Bronchial epithelial cell (primary cell): Measurements from ENCODE around the gene SLC35G4. TPM values are rescaled to one million over a fixed set of nuclear protein-coding genes. Genes with fewer than 3 reads are reported as not detected.
"Not testable (repeated sequence)": the region's sequence is repeated elsewhere in the genome, so short reads cannot be mapped to it uniquely, and the experiment has no call there.

Source experiments
- DNase-seq: peaks from one replicate; pipeline ENCODE4 v3.0.0-alpha.2; 2010; ENCODE audit warnings: low read depth
- FAIRE-seq: peaks from 2 replicates; lab custom pipeline; 2011; peaks lifted over from hg19 to GRCh38; lab: Jason Lieb, UNC
- H3K27me3 ChIP-seq: 2 replicates; pipeline ENCODE4 v1.5.1; 2011; ENCODE audit warnings: low read length; ENCODE audit not compliant: control insufficient read depth, insufficient read depth
- H3K36me3 ChIP-seq: 2 replicates; pipeline ENCODE4 v1.5.1; 2011; ENCODE audit warnings: low read length; ENCODE audit not compliant: control insufficient read depth, insufficient read depth
- H3K4me3 ChIP-seq: 2 replicates; pipeline ENCODE4 v1.5.1; 2011; ENCODE audit warnings: mild to moderate bottlenecking, low read depth, low read length, control low read depth
- CTCF ChIP-seq: IDR thresholded peaks from 2 replicates; pipeline ENCODE4 v1.5.1; 2011; ENCODE audit warnings: mild to moderate bottlenecking, moderate library complexity, low read length, control low read depth, inconsistent platforms; ENCODE audit not compliant: insufficient read depth, severe bottlenecking
- total RNA-seq: library from RNA; depleted of rRNA; stranded (reverse); fragments of >200 nt; gene quantifications from 2 replicates; pipeline ENCODE4 v1.2.1, GENCODE V29; 2014

SLC35G4 gene
- total RNA-seq, 1 donor from 2014 or later = not detected

- H3K27me3 ChIP-seq = no peaks in the 10 kb centered on the region
- H3K36me3 ChIP-seq = no peaks in the 10 kb centered on the region
- TF ChIP-seq CTCF = no peak
- no peak overlapping the region for H3K4me3 ChIP-seq
- no peak for FAIRE-seq
- no peak for DNase-seq
Observed at GRCh38 chr18:11587846-11588245, 21.6 kb upstream of the SLC35G4 start.

- TF ChIP-seq CTCF = no peak
- no peaks in the 10 kb centered on the region for H3K27me3 ChIP-seq
- H3K36me3 ChIP-seq = no peaks in the 10 kb centered on the region
- FAIRE-seq (no peak), DNase-seq (no peak)
- H3K4me3 ChIP-seq = no peak overlapping the region
Observed at GRCh38 chr18:11591957-11592356, 17.4 kb upstream of the SLC35G4 start.

DNA sequence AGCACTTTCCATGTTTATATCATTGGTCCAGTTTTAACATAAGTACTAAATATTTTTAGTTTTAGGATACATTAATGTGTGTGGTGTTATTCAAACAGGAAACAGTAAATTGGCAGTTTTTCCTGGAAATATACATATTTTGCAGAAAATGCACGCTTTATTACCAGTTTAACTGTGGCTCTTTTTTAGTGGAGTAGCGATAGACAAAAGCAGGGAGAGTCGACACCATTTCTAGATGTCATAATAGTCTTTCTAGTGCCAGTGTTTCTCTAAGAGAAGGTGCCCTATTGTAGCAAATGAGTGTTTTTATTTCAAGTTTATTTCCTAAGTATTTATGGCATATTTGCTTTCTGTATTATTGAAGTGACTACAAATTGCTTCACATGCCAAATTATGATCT is 9.1 kb upstream of the SLC35G4 start:
- DNase-seq = no peak
- no peak overlapping the region for H3K4me3 ChIP-seq
- FAIRE-seq = no peak
- H3K27me3 ChIP-seq = no peaks in the 10 kb centered on the region
- no peaks in the 10 kb centered on the region for H3K36me3 ChIP-seq
- TF ChIP-seq CTCF = no peak

GRCh38 chr18:11607906-11608305 is 1.5 kb upstream of the SLC35G4 start:
- DNase-seq (peak; percentile 3), FAIRE-seq (no peak)
- H3K4me3 ChIP-seq = no peak overlapping the region
- no peaks in the 10 kb centered on the region for H3K27me3 ChIP-seq
- TF ChIP-seq CTCF = no peak
- no peaks in the 10 kb centered on the region for H3K36me3 ChIP-seq

DNA sequence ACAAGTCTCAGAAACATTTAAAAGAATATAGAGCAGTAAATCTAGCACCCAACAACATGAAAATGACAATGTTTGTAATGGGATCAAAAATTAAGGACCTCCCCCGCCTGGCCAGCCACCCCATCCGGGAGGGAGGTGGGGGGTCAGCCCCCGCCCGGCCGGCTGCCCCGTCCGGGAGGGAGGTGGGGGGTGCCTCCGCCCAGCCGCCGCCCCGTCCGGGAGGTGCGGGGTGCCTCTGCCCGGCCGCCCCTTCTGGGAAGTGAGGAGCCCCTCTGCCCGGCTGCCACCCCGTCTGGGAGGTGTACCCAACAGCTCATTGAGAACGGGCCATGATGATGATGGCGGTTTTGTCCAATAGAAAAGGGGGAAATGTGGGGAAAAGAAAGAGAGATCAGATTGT is 778 bp upstream of the SLC35G4 start:
- not testable (repeated sequence) for H3K4me3 ChIP-seq, H3K36me3 ChIP-seq, FAIRE-seq, DNase-seq, H3K27me3 ChIP-seq

DNA sequence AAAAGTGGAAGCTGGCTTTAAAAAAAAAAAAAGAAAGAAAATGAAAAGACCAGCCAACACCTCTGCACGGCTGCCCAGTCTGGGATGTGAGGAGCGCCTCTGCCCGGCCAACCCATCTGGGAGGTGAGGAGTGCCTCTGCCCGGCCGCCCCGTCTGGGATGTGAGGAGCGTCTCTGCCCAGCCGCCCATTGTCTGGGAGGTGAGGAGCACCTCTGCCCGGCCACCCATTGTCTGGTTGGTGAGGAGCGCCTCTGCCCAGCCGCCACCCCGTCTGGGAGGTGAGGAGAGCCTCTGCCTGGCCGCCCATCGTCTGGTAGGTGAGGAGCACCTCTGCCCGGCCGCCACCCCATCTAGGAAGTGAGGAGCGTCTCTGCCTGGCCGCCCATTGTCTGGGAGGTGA is 3.7 kb downstream of the SLC35G4 start:
- H3K4me3 ChIP-seq, H3K36me3 ChIP-seq, DNase-seq, FAIRE-seq, H3K27me3 ChIP-seq: not testable (repeated sequence)

- not testable (repeated sequence) for H3K4me3 ChIP-seq, FAIRE-seq, H3K27me3 ChIP-seq, DNase-seq, H3K36me3 ChIP-seq
Observed at GRCh38 chr18:11613611-11614010, 4.2 kb downstream of the SLC35G4 start.

GRCh38 chr18:11614042-11614441 is 4.6 kb downstream of the SLC35G4 start:
- DNase-seq, FAIRE-seq, H3K36me3 ChIP-seq, H3K27me3 ChIP-seq, H3K4me3 ChIP-seq: not testable (repeated sequence)

DNA sequence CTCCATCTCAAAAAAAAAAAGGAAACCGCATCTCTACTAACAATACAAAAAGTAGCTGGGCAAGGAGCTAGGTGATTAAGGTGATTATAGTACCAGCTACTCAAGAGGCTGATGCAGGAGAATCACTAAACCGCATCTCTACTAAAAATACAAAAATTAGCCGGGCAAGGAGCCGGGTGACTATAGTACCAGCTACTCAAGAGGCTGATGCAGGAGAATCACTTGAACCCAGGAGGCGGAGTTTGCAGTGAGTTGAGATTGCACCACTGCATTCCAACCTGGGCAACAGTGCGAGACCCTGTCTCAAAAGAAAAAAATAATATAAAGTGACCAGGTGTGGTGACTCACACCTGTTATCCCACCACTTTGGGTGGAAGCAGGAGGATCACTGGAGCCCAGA is 5.6 kb downstream of the SLC35G4 start:
- not testable (repeated sequence) for H3K27me3 ChIP-seq, FAIRE-seq, DNase-seq, H3K4me3 ChIP-seq, H3K36me3 ChIP-seq

- FAIRE-seq = not testable (repeated sequence)
Observed at GRCh38 chr18:11647310-11647709, 37.9 kb downstream of the SLC35G4 start.

GRCh38 chr18:11647804-11648203 is 38.4 kb downstream of the SLC35G4 start:
- not testable (repeated sequence) for H3K36me3 ChIP-seq, FAIRE-seq, DNase-seq, H3K4me3 ChIP-seq, H3K27me3 ChIP-seq

More at GRCh38 chr18:11647310-11647709, 37.9 kb downstream of the SLC35G4 start:
- not testable (repeated sequence) for DNase-seq, H3K4me3 ChIP-seq, H3K36me3 ChIP-seq, H3K27me3 ChIP-seq
